Esophagus squamous epithelium (tissue), 5 donors: ENCODE measurements around the gene BRPF1. TPM values are rescaled to one million over a fixed set of nuclear protein-coding genes. Genes with fewer than 3 reads are reported as not detected.

Experiments used
- DNase-seq: peaks from one replicate; lab custom pipeline; 2025; lab: John Stamatoyannopoulos, UW
- H3K27ac ChIP-seq, 4 donors: fragments of 200-600 bp; sonication (generic); one replicate each; pipeline ENCODE4 v1.5.1; 2016 to 2019; ENCODE audit warnings: mild to moderate bottlenecking in 1 of 4
- H3K27me3 ChIP-seq, 4 donors: fragments of 200-600 bp; sonication (generic); 1 replicate in 3 of 4; 2 replicates in 1 of 4; pipeline versions ENCODE4 v1.5.1 to v1.6.0; 2017 to 2021; ENCODE audit warnings: antibody characterized with exemption in 1 of 4
- H3K36me3 ChIP-seq, 3 donors: fragments of 200-600 bp; sonication (generic); one replicate each; pipeline ENCODE4 v1.5.1; 2016 to 2019
- H3K4me1 ChIP-seq, 3 donors: fragments of 200-600 bp; sonication (generic); one replicate each; pipeline ENCODE4 v1.5.1; 2017 to 2019
- H3K4me3 ChIP-seq, 4 donors: fragments of 200-600 bp; sonication (generic); 1 replicate in 3 of 4; 2 replicates in 1 of 4; pipeline ENCODE4 v1.5.1; 2016 to 2019; ENCODE audit warnings: mild to moderate bottlenecking in 2 of 4, moderate library complexity in 1 of 4
- H3K9me3 ChIP-seq, 3 donors: fragments of 200-600 bp; sonication (generic); one replicate each; pipeline ENCODE4 v1.5.1; 2016 to 2019
- CTCF ChIP-seq, 6 experiments: fragments of 450-650 bp in 4 of 6; fragments of 200-600 bp in 2 of 6; sonication (generic) in 2 of 6; IDR thresholded peaks; one replicate each; pipeline ENCODE4 v1.5.1; 2016 to 2019; ENCODE audit warnings: antibody characterized with exemption in 6 of 6, mild to moderate bottlenecking in 4 of 6, moderate library complexity in 4 of 6
- POLR2A ChIP-seq, 4 donors: fragments of 450-650 bp; IDR thresholded peaks; one replicate each; pipeline ENCODE4 v1.6.1; 2017; ENCODE audit warnings: antibody characterized with exemption in 4 of 4, mild to moderate bottlenecking in 4 of 4, moderate library complexity in 3 of 4
- WGBS, 2 donors: methylation state at CpG; one replicate each; pipeline ENCODE4 v1.1.5; 2018; 5-methylcytosine and 5-hydroxymethylcytosine counted together
- intact Hi-C: fragments of 100-400 bp; cut with DNase I; formaldehyde crosslinking; loops from one replicate; pipeline ENCODE4 v1.15.0; 2022
- total RNA-seq, 4 donors: library from RNA; depleted of rRNA; stranded (reverse); fragments of >200 nt; gene quantifications; one replicate each; pipeline ENCODE4 v1.1.0, GENCODE V29; 2016
- donor health status: DM: yes; HTN: yes; CAD: no.

The BRPF1 gene
- total RNA-seq, 4 donors from 2014 or later, result 9.8 to 18.3 (median 15.4) TPM

GRCh38 chr3:9757427-9757826, 25.9 kb downstream of the BRPF1 start:
- TF ChIP-seq POLR2A (IDR thresholded peaks at IDR 0.05) (no peak), CTCF (IDR thresholded peaks at IDR 0.05) (no peak)
- intact Hi-C loops, result no loop called here
- Histone ChIP-seq H3K4me1 (peaks cover 0 to 26% (median 6%) of the 10 kb centered on the region in 3 donors), H3K36me3 (peaks cover 16 to 94% (median 20%) of the 10 kb centered on the region in 3 donors), H3K27ac (no peak overlapping the region), H3K4me3 (no peak overlapping the region), H3K9me3 (no peaks in the 10 kb centered on the region), H3K27me3 (no peaks in the 10 kb centered on the region)
- no peak for DNase-seq
- 90 to 92% methylated on average over 9 to 12 of the region's 13 CpGs for WGBS, 2 donors

GRCh38 chr3:9760779-9761505, 29.4 kb downstream of the BRPF1 start:
- no peak overlapping the region for H3K4me3 ChIP-seq
- DNase-seq, result no peak
- peaks cover 0 to 7% (median 0%) of the 10 kb centered on the region in 3 donors for H3K4me1 ChIP-seq
- intact Hi-C loops, result no loop called here
- H3K36me3 ChIP-seq, result peaks cover 16 to 79% (median 24%) of the 10 kb centered on the region in 3 donors
- WGBS, 2 donors, result 95 to 98% methylated on average over 10 of the region's 10 CpGs
- H3K9me3 ChIP-seq, result no peaks in the 10 kb centered on the region
- no peak overlapping the region for H3K27ac ChIP-seq
- no peaks in the 10 kb centered on the region for H3K27me3 ChIP-seq
- TF ChIP-seq POLR2A (IDR thresholded peaks at IDR 0.05) (no peak), CTCF (IDR thresholded peaks at IDR 0.05) (no peak)

- 86 to 88% methylated on average over 5 of the region's 5 CpGs for WGBS, 2 donors
- TF ChIP-seq CTCF (IDR thresholded peaks at IDR 0.05) (no peak), POLR2A (IDR thresholded peaks at IDR 0.05) (no peak)
- no peak for DNase-seq
- H3K9me3 ChIP-seq, result no peaks in the 10 kb centered on the region
- peaks cover 6 to 73% (median 18%) of the 10 kb centered on the region in 3 donors for H3K36me3 ChIP-seq
- H3K4me3 ChIP-seq, result no peak overlapping the region
- H3K27me3 ChIP-seq, result no peaks in the 10 kb centered on the region
- H3K27ac ChIP-seq, result no peak overlapping the region
- intact Hi-C loops, result no loop called here
- H3K4me1 ChIP-seq, result peaks cover 0 to 8% (median 2%) of the 10 kb centered on the region in 3 donors
Measured at GRCh38 chr3:9761919-9762318, 30.4 kb downstream of the BRPF1 start.

- H3K27ac ChIP-seq, result no peak overlapping the region
- no peaks in the 10 kb centered on the region for H3K9me3 ChIP-seq
- intact Hi-C loops, result no loop called here
- DNase-seq, result no peak
- H3K4me3 ChIP-seq, result no peak overlapping the region
- H3K27me3 ChIP-seq, result no peaks in the 10 kb centered on the region
- TF ChIP-seq POLR2A (IDR thresholded peaks at IDR 0.05) (no peak), CTCF (IDR thresholded peaks at IDR 0.05) (no peak)
- peaks cover 0 to 18% (median 9%) of the 10 kb centered on the region in 3 donors for H3K4me1 ChIP-seq
- peaks cover 0 to 63% (median 9%) of the 10 kb centered on the region in 3 donors for H3K36me3 ChIP-seq
- 89 to 92% methylated on average over 3 to 8 of the region's 8 CpGs for WGBS, 2 donors
Measured at GRCh38 chr3:9762871-9763270, 31.3 kb downstream of the BRPF1 start.

- TF ChIP-seq POLR2A (IDR thresholded peaks at IDR 0.05), result no peak
- no peak for TF ChIP-seq CTCF (IDR thresholded peaks at IDR 0.05)
- Histone ChIP-seq H3K36me3 (peaks cover 0 to 34% (median 4%) of the 10 kb centered on the region in 3 donors), H3K4me3 (no peak overlapping the region), H3K9me3 (no peaks in the 10 kb centered on the region), H3K27ac (no peak overlapping the region), H3K4me1 (peaks cover 19 to 48% (median 30%) of the 10 kb centered on the region in 3 donors), H3K27me3 (no peaks in the 10 kb centered on the region)
- DNase-seq, result no peak
- intact Hi-C loops, result no loop called here
- 92 to 100% methylated on average over 2 to 3 of the region's 4 CpGs for WGBS, 2 donors
Measured at GRCh38 chr3:9765865-9766264, 34.3 kb downstream of the BRPF1 start.
